ENCODE data around the gene RXRA. TPM values are rescaled to one million over a fixed set of nuclear protein-coding genes. Genes with fewer than 3 reads are reported as not detected.

Gene RXRA
- polyA plus RNA-seq, 1 donor from 2014 or later, result 2.7 TPM

DNA sequence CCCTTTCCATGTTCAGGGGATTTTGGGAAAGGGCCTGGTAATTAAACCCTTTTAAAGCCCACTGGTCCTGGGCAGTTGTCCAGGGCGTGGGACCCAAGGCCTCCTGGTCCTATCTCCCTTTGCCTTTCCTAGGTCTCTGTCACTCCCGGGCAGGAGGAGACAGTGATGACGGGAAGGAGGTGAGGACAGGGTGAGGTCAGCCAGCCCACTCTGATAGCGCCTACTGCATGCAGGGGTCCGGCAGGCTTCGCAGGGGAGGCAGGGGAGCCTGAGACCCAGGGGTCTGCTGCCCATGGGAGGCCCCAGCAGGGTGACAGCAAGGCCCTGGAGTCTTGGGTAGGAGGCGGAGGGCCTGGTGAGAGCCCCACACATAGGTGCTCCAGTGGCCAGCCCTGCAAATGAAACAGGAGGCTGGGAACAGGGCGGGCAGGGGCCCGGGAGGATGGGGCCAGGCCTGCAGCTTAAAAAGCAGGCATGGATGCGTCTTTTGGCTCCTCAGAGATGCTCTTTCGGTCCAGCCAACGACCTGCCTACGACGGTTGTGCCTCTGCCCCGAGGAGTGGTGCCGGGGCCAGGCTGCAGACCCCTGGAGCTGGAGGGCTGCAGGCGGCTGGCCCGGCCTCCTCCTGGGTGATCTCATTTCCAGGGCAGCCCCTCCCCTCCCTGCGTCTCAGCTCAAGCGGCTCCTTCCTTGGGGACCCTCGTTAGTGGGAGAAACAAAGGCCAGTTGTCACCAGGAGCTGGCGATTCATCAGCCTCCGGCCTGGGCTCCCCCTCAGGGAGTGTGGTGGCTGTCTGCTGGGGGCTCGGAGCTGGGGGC is 6.7 kb upstream of the RXRA start:
- no peak overlapping the region for H3K27ac ChIP-seq (ENCODE audit: low read length)
- no peak overlapping the region for H3K4me3 ChIP-seq (ENCODE audit: low read length)
- TF ChIP-seq TAF1 (IDR thresholded peaks at IDR 0.05; ENCODE audit: low read depth), result no peak
- TF ChIP-seq EZH2 (IDR thresholded peaks at IDR 0.05; ENCODE audit: borderline replicate concordance, insufficient read depth, low read length, poor library complexity, severe bottlenecking), result no peak
- no peak for TF ChIP-seq POLR2AphosphoS5 (IDR thresholded peaks at IDR 0.05)
- TF ChIP-seq SMC3 (conservative IDR thresholded peaks at IDR 0.05; ENCODE audit: poor library complexity), result no peak
- TF ChIP-seq EP300 (conservative IDR thresholded peaks at IDR 0.05; ENCODE audit: poor library complexity, severe bottlenecking), result no peak
- TF ChIP-seq RAD21 (conservative IDR thresholded peaks at IDR 0.05), result no peak
- no peak for TF ChIP-seq REST (IDR thresholded peaks at IDR 0.05; ENCODE audit: borderline replicate concordance)
- TF ChIP-seq MXI1 (conservative IDR thresholded peaks at IDR 0.05; ENCODE audit: poor library complexity, severe bottlenecking), result no peak
- TF ChIP-seq, protein P1, sequence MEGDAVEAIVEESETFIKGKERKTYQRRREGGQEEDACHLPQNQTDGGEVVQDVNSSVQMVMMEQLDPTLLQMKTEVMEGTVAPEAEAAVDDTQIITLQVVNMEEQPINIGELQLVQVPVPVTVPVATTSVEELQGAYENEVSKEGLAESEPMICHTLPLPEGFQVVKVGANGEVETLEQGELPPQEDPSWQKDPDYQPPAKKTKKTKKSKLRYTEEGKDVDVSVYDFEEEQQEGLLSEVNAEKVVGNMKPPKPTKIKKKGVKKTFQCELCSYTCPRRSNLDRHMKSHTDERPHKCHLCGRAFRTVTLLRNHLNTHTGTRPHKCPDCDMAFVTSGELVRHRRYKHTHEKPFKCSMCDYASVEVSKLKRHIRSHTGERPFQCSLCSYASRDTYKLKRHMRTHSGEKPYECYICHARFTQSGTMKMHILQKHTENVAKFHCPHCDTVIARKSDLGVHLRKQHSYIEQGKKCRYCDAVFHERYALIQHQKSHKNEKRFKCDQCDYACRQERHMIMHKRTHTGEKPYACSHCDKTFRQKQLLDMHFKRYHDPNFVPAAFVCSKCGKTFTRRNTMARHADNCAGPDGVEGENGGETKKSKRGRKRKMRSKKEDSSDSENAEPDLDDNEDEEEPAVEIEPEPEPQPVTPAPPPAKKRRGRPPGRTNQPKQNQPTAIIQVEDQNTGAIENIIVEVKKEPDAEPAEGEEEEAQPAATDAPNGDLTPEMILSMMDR (IDR thresholded peaks at IDR 0.05; ENCODE audit: poor library complexity, severe bottlenecking), result no peak
- no peak overlapping the region for H3K4me2 ChIP-seq (ENCODE audit: low read length)
- no peak overlapping the region for H2AFZ ChIP-seq (ENCODE audit: low read depth, low read length)
- H4K20me1 ChIP-seq (ENCODE audit: insufficient read depth), result no peaks in the 10 kb centered on the region
- no peak overlapping the region for H3K9ac ChIP-seq (ENCODE audit: low read length)
- H3K79me2 ChIP-seq (replicated peaks; ENCODE audit: insufficient read depth, low read length), result no peaks in the 10 kb centered on the region
- no peaks in the 10 kb centered on the region for H3K27me3 ChIP-seq (ENCODE audit: insufficient read depth, low read depth, low read length)
- H3F3A ChIP-seq (ENCODE audit: insufficient read depth, low read length, poor library complexity, severe bottlenecking), result no peaks in the 10 kb centered on the region
- no peaks in the 10 kb centered on the region for H3K9me3 ChIP-seq (ENCODE audit: low read length)
- H3K36me3 ChIP-seq (ENCODE audit: insufficient read depth, low read length), result no peaks in the 10 kb centered on the region
- no peaks in the 10 kb centered on the region for H3K9me2 ChIP-seq (ENCODE audit: insufficient read depth, low read length)

DNA sequence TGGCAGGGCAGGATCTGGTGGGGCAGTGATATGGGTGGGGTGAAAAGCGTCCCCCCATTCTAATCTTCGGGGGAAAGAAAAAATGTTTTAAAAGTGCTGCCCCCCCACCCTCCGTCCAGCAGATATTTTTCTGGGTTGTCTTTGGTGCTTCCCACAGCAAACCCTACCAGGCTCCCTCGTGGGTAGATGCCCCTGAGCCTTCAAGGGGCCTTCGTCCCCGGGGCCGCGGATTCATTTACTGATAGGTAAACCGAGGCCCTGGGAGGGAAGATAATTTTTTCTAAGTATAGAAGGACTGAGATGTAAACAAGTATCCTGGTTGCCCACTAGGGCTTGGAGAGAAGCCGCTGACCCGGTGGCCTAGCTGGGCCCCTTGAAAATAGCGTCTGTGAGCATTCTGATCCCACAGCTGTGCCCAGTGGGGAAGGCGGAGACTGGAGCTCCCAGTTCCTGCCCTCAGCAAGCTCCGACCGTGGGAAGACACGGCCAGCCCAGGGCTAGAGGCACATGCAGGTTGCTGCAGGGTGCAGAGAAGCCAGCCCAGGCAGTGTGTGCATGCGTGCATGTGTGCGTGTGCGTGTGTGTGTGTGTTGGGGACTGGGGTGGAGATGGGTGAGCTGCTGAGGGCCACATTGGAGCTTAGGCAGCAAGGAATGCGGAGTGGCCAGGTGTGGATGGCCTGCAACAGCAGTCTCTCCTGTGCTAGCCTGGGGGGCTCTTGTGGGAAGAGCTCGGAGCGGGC is 6.0 kb upstream of the RXRA start:
- H3K4me3 ChIP-seq (ENCODE audit: low read length), result no peak overlapping the region
- no peaks in the 10 kb centered on the region for H3K9me3 ChIP-seq (ENCODE audit: low read length)
- no peaks in the 10 kb centered on the region for H3K79me2 ChIP-seq (replicated peaks; ENCODE audit: insufficient read depth, low read length)
- H3K9ac ChIP-seq (ENCODE audit: low read length), result no peak overlapping the region
- no peaks in the 10 kb centered on the region for H3F3A ChIP-seq (ENCODE audit: insufficient read depth, low read length, poor library complexity, severe bottlenecking)
- no peak for TF ChIP-seq SMC3 (conservative IDR thresholded peaks at IDR 0.05; ENCODE audit: poor library complexity)
- no peak for TF ChIP-seq TAF1 (IDR thresholded peaks at IDR 0.05; ENCODE audit: low read depth)
- TF ChIP-seq, protein P1 (IDR thresholded peaks at IDR 0.05; ENCODE audit: poor library complexity, severe bottlenecking), result no peak
- no peak for TF ChIP-seq POLR2AphosphoS5 (IDR thresholded peaks at IDR 0.05)
- TF ChIP-seq REST (IDR thresholded peaks at IDR 0.05; ENCODE audit: borderline replicate concordance), result no peak
- no peak for TF ChIP-seq EP300 (conservative IDR thresholded peaks at IDR 0.05; ENCODE audit: poor library complexity, severe bottlenecking)
- no peak for TF ChIP-seq EZH2 (IDR thresholded peaks at IDR 0.05; ENCODE audit: borderline replicate concordance, insufficient read depth, low read length, poor library complexity, severe bottlenecking)
- no peak for TF ChIP-seq RAD21 (conservative IDR thresholded peaks at IDR 0.05)
- TF ChIP-seq MXI1 (conservative IDR thresholded peaks at IDR 0.05; ENCODE audit: poor library complexity, severe bottlenecking), result no peak
- no peak overlapping the region for H3K4me2 ChIP-seq (ENCODE audit: low read length)
- H3K27me3 ChIP-seq (ENCODE audit: insufficient read depth, low read depth, low read length), result no peaks in the 10 kb centered on the region
- H3K9me2 ChIP-seq (ENCODE audit: insufficient read depth, low read length), result no peaks in the 10 kb centered on the region
- no peaks in the 10 kb centered on the region for H4K20me1 ChIP-seq (ENCODE audit: insufficient read depth)
- H2AFZ ChIP-seq (ENCODE audit: low read depth, low read length), result no peak overlapping the region
- no peak overlapping the region for H3K27ac ChIP-seq (ENCODE audit: low read length)
- H3K36me3 ChIP-seq (ENCODE audit: insufficient read depth, low read length), result no peaks in the 10 kb centered on the region
